ENCODE results near the gene RXFP1.

- TF ChIP-seq, protein P1, sequence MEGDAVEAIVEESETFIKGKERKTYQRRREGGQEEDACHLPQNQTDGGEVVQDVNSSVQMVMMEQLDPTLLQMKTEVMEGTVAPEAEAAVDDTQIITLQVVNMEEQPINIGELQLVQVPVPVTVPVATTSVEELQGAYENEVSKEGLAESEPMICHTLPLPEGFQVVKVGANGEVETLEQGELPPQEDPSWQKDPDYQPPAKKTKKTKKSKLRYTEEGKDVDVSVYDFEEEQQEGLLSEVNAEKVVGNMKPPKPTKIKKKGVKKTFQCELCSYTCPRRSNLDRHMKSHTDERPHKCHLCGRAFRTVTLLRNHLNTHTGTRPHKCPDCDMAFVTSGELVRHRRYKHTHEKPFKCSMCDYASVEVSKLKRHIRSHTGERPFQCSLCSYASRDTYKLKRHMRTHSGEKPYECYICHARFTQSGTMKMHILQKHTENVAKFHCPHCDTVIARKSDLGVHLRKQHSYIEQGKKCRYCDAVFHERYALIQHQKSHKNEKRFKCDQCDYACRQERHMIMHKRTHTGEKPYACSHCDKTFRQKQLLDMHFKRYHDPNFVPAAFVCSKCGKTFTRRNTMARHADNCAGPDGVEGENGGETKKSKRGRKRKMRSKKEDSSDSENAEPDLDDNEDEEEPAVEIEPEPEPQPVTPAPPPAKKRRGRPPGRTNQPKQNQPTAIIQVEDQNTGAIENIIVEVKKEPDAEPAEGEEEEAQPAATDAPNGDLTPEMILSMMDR (IDR thresholded peaks at IDR 0.05), result no peak
- TF ChIP-seq POLR2AphosphoS5 (IDR thresholded peaks at IDR 0.05) (no peak), POLR2A (IDR thresholded peaks at IDR 0.05) (no peak)
These were observed 78.2 kb downstream of the RXFP1 start for GRCh38 chr4:158599765-158600498.
